Prostate gland (tissue), 2 donors: ENCODE results near the gene TBX15. TPM values are rescaled to one million over a fixed set of nuclear protein-coding genes. Genes with fewer than 3 reads are reported as not detected.

Experiments
- DNase-seq: peaks from one replicate; pipeline ENCODE4 v3.0.0-alpha.2; 2019; ENCODE audit warnings: low spot score
- H3K27ac ChIP-seq, 2 donors: fragments of 200-600 bp; sonication (generic); 2 replicates each; pipeline ENCODE4 v1.5.1; 2017 to 2019
- H3K27me3 ChIP-seq: fragments of 200-600 bp; sonication (generic); replicated peaks from 2 replicates; pipeline ENCODE4 v1.5.1; 2019; ENCODE audit not compliant: insufficient read depth
- H3K36me3 ChIP-seq, 2 donors: fragments of 200-600 bp; sonication (generic); 1 replicate in 1 of 2; 2 replicates in 1 of 2; pipeline versions ENCODE4 v1.5.1 to v1.8.1; 2017 to 2019
- H3K4me1 ChIP-seq: fragments of 200-600 bp; sonication (generic); replicated peaks from 2 replicates; pipeline ENCODE4 v1.5.1; 2019
- H3K4me3 ChIP-seq, 2 donors: fragments of 200-600 bp; sonication (generic); 2 replicates each; pipeline ENCODE4 v1.5.1; 2017 to 2019
- H3K9me3 ChIP-seq: fragments of 200-600 bp; sonication (generic); 2 replicates; pipeline ENCODE4 v1.5.1; 2017
- POLR2A ChIP-seq: fragments of 450-650 bp; IDR thresholded peaks from one replicate; pipeline ENCODE4 v1.6.1; 2016; ENCODE audit warnings: antibody characterized with exemption, mild to moderate bottlenecking
- POLR2AphosphoS5 ChIP-seq: sonication (generic); formaldehyde crosslinking; IDR thresholded peaks from one replicate; pipeline ENCODE4 v1.6.1; 2017; ENCODE audit warnings: antibody characterized with exemption
- WGBS: methylation state at CpG from one replicate; pipeline ENCODE4 v1.1.5; 2018; 5-methylcytosine and 5-hydroxymethylcytosine counted together
- intact Hi-C: fragments of 100-400 bp; cut with DNase I; formaldehyde crosslinking; loops from one replicate; pipeline ENCODE4 v1.14.2; 2022
- total RNA-seq, 2 donors: library from RNA; depleted of rRNA; stranded (reverse); fragments of >200 nt; gene quantifications; one replicate each; pipeline ENCODE4 v1.1.0, GENCODE V29; 2016
- TF ChIP-seq, protein P1 (sequence below), 4 experiments: fragments of 200-600 bp in 2 of 4; fragments of 450-650 bp in 2 of 4; sonication (generic) in 2 of 4; IDR thresholded peaks; 1 replicate in 3 of 4; 2 replicates in 1 of 4; pipeline ENCODE4 v1.5.1; 2016 to 2019; ENCODE audit warnings: antibody characterized with exemption in 4 of 4, mild to moderate bottlenecking in 2 of 4, moderate library complexity in 2 of 4

TBX15 gene
- total RNA-seq, 2 donors from 2014 or later, result 0.40 to 0.87 TPM

DNA sequence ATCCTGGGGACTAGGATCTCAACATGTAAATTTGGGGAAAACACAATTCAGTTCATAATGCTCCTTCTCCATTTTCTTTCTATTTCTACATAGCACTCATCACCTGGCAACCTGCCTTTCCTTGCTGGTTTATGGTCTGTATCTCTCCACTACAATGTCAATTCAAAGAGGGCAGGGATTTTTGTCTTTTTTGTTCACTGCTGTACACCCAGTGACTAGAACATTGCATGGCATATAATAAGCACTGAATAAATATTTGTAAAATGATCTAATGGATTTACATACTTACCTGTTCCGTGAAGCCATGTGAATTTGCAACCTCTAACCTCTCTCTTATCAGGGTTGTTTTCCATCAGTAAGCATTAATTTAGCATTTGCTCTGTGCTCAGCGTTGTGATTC, 27.4 kb upstream of the TBX15 start:
- Histone ChIP-seq H3K9me3 (no peaks in the 10 kb centered on the region), H3K4me3 (no peak overlapping the region), H3K27me3 (no peaks in the 10 kb centered on the region), H3K4me1 (no peaks in the 10 kb centered on the region), H3K36me3 (no peaks in the 10 kb centered on the region), H3K27ac (no peak overlapping the region)
- 76% methylated on average over 2 of the region's 2 CpGs for WGBS
- TF ChIP-seq POLR2A (no peak), POLR2AphosphoS5 (peak; percentile 30)
- TF ChIP-seq, protein P1, sequence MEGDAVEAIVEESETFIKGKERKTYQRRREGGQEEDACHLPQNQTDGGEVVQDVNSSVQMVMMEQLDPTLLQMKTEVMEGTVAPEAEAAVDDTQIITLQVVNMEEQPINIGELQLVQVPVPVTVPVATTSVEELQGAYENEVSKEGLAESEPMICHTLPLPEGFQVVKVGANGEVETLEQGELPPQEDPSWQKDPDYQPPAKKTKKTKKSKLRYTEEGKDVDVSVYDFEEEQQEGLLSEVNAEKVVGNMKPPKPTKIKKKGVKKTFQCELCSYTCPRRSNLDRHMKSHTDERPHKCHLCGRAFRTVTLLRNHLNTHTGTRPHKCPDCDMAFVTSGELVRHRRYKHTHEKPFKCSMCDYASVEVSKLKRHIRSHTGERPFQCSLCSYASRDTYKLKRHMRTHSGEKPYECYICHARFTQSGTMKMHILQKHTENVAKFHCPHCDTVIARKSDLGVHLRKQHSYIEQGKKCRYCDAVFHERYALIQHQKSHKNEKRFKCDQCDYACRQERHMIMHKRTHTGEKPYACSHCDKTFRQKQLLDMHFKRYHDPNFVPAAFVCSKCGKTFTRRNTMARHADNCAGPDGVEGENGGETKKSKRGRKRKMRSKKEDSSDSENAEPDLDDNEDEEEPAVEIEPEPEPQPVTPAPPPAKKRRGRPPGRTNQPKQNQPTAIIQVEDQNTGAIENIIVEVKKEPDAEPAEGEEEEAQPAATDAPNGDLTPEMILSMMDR (IDR thresholded peaks at IDR 0.05), result no peak
- DNase-seq, result no peak
- intact Hi-C loops, result no loop called here

- TF ChIP-seq POLR2A (no peak), POLR2AphosphoS5 (no peak)
- TF ChIP-seq, protein P1 (IDR thresholded peaks at IDR 0.05), result no peak
- 57% methylated on average over 5 of the region's 5 CpGs for WGBS
- intact Hi-C loops, result no loop called here
These were observed 24.2 kb upstream of the TBX15 start for GRCh38 chr1:119012383-119012782.

GRCh38 chr1:119011706-119012105, 23.6 kb upstream of the TBX15 start:
- Histone ChIP-seq H3K4me3 (no peak overlapping the region), H3K27me3 (peaks cover 11% of the 10 kb centered on the region), H3K27ac (no peak overlapping the region), H3K9me3 (no peaks in the 10 kb centered on the region), H3K36me3 (no peaks in the 10 kb centered on the region), H3K4me1 (peaks cover 3% of the 10 kb centered on the region)
- no peak for DNase-seq
- intact Hi-C loops, result no loop called here
- 88% methylated on average over 3 of the region's 3 CpGs for WGBS
- TF ChIP-seq POLR2AphosphoS5 (no peak), POLR2A (no peak)
- TF ChIP-seq, protein P1 (IDR thresholded peaks at IDR 0.05), result no peak

More at GRCh38 chr1:119012383-119012782, 24.2 kb upstream of the TBX15 start:
- no peak for DNase-seq
- H3K9me3 ChIP-seq, result no peaks in the 10 kb centered on the region
- H3K4me3 ChIP-seq, result no peak overlapping the region
- peaks cover 7% of the 10 kb centered on the region for H3K27me3 ChIP-seq
- no peaks in the 10 kb centered on the region for H3K36me3 ChIP-seq
- H3K27ac ChIP-seq, result no peak overlapping the region
- H3K4me1 ChIP-seq, result peaks cover 3% of the 10 kb centered on the region

- intact Hi-C loops, result no loop called here
- no peaks in the 10 kb centered on the region for H3K9me3 ChIP-seq
- no peaks in the 10 kb centered on the region for H3K36me3 ChIP-seq
- no peak for DNase-seq
- H3K27me3 ChIP-seq, result peaks cover 11% of the 10 kb centered on the region
- no peak overlapping the region for H3K27ac ChIP-seq
- no peak for TF ChIP-seq POLR2AphosphoS5
- no peak for TF ChIP-seq POLR2A
- TF ChIP-seq, protein P1 (IDR thresholded peaks at IDR 0.05), result no peak
- peaks cover 3% of the 10 kb centered on the region for H3K4me1 ChIP-seq
- no peak overlapping the region for H3K4me3 ChIP-seq
- WGBS, result 92% methylated on average over 2 of the region's 2 CpGs
These were observed 23.0 kb upstream of the TBX15 start for GRCh38 chr1:119011116-119011515.

DNA sequence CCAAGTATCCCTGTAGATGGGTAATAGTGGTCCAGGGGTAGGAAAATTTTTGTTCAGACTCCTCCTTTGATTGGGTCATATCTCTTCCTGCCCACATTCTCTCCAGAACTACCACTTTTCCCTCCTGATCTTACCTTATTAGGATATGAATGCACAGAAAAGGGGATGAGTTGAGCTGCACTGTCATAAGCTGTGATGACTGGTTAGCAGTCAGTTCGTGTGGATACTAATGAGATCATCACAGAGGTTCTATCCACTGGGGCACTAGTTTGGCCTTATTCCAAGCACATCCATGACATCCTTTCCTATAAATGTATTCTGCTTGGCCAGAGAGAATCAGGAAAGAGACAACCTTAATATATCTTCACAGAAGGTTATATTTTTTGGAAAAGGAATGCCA, 22.1 kb upstream of the TBX15 start:
- intact Hi-C loops, result no loop called here
- Histone ChIP-seq H3K4me3 (no peak overlapping the region), H3K27ac (no peak overlapping the region), H3K4me1 (peaks cover 3% of the 10 kb centered on the region), H3K36me3 (no peaks in the 10 kb centered on the region), H3K9me3 (no peaks in the 10 kb centered on the region), H3K27me3 (peaks cover 11% of the 10 kb centered on the region)
- 65% methylated on average over 1 of the region's 1 CpG for WGBS
- DNase-seq, result no peak
- TF ChIP-seq, protein P1 (IDR thresholded peaks at IDR 0.05), result no peak
- TF ChIP-seq POLR2AphosphoS5, result no peak
